PC-3 (cell line): Measurements from ENCODE around the gene CIB2. TPM values are rescaled to one million over a fixed set of nuclear protein-coding genes. Genes with fewer than 3 reads are reported as not detected.

ENCODE experiments used
- ATAC-seq: fragments of 200-7000 bp; cut with Tn5 transposase; 2 replicates; pipeline ENCODE4 v1.9.1; 2020; ENCODE audit warnings: mild to moderate bottlenecking, moderate library complexity
- Bru-seq: library from RNA; stranded (reverse); fragments of 400-500 nt; gene quantifications from one replicate; lab custom pipeline; 2021; lab: Mats Ljungman, UMichigan
- BruChase-seq, 2 experiments: library from RNA; stranded (reverse); fragments of 400-500 nt; gene quantifications; one replicate each; lab custom pipeline; 2021; lab: Mats Ljungman, UMichigan
- BruUV-seq: library from RNA; stranded (reverse); fragments of 400-500 nt; replicated peaks from 2 replicates; lab custom pipeline; 2021; lab: Mats Ljungman, UMichigan
- CTCF ChIA-PET: fragments of 300-600 bp; sonication (Branson Sonifier 250); formaldehyde crosslinking; loops from one replicate; lab custom pipeline; 2022; ENCODE audit warnings: antibody characterized with exemption; lab: Charles Lee
- POLR2A ChIA-PET: fragments of 300-600 bp; sonication (Branson Sonifier 250); formaldehyde crosslinking; loops from one replicate; lab custom pipeline; 2022; ENCODE audit warnings: antibody characterized with exemption; ENCODE audit not compliant: unreplicated experiment; lab: Charles Lee
- DNase-seq: peaks from one replicate; pipeline ENCODE4 v3.0.0-alpha.2; 2015
- H2AFZ ChIP-seq: fragments of 300-600 bp; sonication (generic); 2 replicates; pipeline ENCODE4 v1.6.0; 2016; ENCODE audit warnings: antibody characterized with exemption, low read length
- H3F3A ChIP-seq: fragments of 300-600 bp; sonication (generic); one replicate; pipeline ENCODE4 v1.6.0; 2017; ENCODE audit warnings: antibody characterized with exemption, low read length, control low read depth, mild to moderate bottlenecking; ENCODE audit not compliant: unreplicated experiment
- H3K27ac ChIP-seq: fragments of 300-600 bp; sonication (generic); 2 replicates; pipeline ENCODE4 v1.5.1; 2016; ENCODE audit warnings: mild to moderate bottlenecking, low read length
- H3K27me3 ChIP-seq: fragments of 300-600 bp; sonication (generic); 2 replicates; pipeline ENCODE4 v1.6.1; 2016; ENCODE audit warnings: low read length, mixed read lengths
- H3K36me3 ChIP-seq: fragments of 300-600 bp; sonication (generic); 2 replicates; pipeline ENCODE4 v1.6.1; 2016; ENCODE audit warnings: low read depth, mixed run types, low read length, mixed read lengths
- H3K4me1 ChIP-seq: fragments of 300-600 bp; sonication (generic); 2 replicates; pipeline ENCODE4 v1.5.1; 2016; ENCODE audit warnings: low read length; ENCODE audit not compliant: insufficient read depth
- H3K4me2 ChIP-seq: fragments of 300-600 bp; sonication (generic); 2 replicates; pipeline ENCODE4 v1.6.0; 2016; ENCODE audit warnings: low read length
- H3K4me3 ChIP-seq: fragments of 300-600 bp; sonication (generic); 2 replicates; pipeline ENCODE4 v1.5.1; 2016; ENCODE audit warnings: mild to moderate bottlenecking, low read length, mixed read lengths
- H3K79me2 ChIP-seq: fragments of 300-600 bp; sonication (generic); 2 replicates; pipeline ENCODE4 v1.6.1; 2017; ENCODE audit warnings: low read length, mixed read lengths
- H3K9ac ChIP-seq: fragments of 300-600 bp; sonication (generic); 2 replicates; pipeline ENCODE4 v1.6.0; 2016; ENCODE audit warnings: mild to moderate bottlenecking, low read length
- H3K9me2 ChIP-seq: fragments of 300-600 bp; sonication (generic); replicated peaks from 2 replicates; pipeline ENCODE4 v1.6.1; 2016; ENCODE audit warnings: mixed run types, low read length, mixed read lengths
- H3K9me3 ChIP-seq: fragments of 300-600 bp; sonication (generic); 2 replicates; pipeline ENCODE4 v1.6.1; 2016; ENCODE audit warnings: low read length, mixed read lengths
- H4K20me1 ChIP-seq: fragments of 300-600 bp; sonication (generic); 2 replicates; pipeline ENCODE4 v1.6.1; 2016; ENCODE audit warnings: low read length, mixed read lengths
- CTCF ChIP-seq: fragments of 300-600 bp; sonication (generic); conservative IDR thresholded peaks from 2 replicates; pipeline ENCODE4 v1.5.1; 2017; ENCODE audit warnings: antibody characterized with exemption, low read depth, mild to moderate bottlenecking, low read length
- EZH2 ChIP-seq: fragments of 300-600 bp; sonication (generic); IDR thresholded peaks from one replicate; pipeline ENCODE4 v1.6.1; 2017; ENCODE audit warnings: antibody characterized with exemption, mild to moderate bottlenecking, low read length; ENCODE audit not compliant: unreplicated experiment
- EZH2phosphoT487 ChIP-seq: fragments of 300-600 bp; sonication (generic); IDR thresholded peaks from 2 replicates; pipeline ENCODE4 v1.6.1; 2018; ENCODE audit warnings: mild to moderate bottlenecking, antibody characterized with exemption, low read length, borderline replicate concordance
- intact Hi-C: fragments of 100-400 bp; cut with micrococcal nuclease; formaldehyde crosslinking; loops from 2 replicates; pipeline ENCODE4 v1.9.0; 2023
- long read RNA-seq: library from polyadenylated mRNA; unstranded; transcript quantifications from one replicate; pipeline ENCODE4 v2.0.0, GENCODE V29; 2021; ENCODE audit not compliant: unreplicated experiment
- total RNA-seq: library from RNA; depleted of rRNA; stranded (reverse); fragments of >200 nt; gene quantifications from 2 replicates; pipeline ENCODE4 v1.2.3, GENCODE V29; 2014; rRNA removed

CIB2 gene
- 7.3 and 10.4 TPM in 2 replicates for total RNA-seq
- percentile 27 among the genes with signal in this experiment for Bru-seq, nascent RNA
- percentile 23 among the genes with signal in this experiment for BruChase-seq, experiment 1, labeled RNA remaining after a 6-hour chase
- BruChase-seq, experiment 2, labeled RNA remaining after a 2-hour chase: percentile 19 among the genes with signal in this experiment
- long read RNA-seq, partial matches to known transcripts: 2 of 10 reads
- long read RNA-seq, other reads (novel, unspliced or antisense): 5 of 10 reads

DNA sequence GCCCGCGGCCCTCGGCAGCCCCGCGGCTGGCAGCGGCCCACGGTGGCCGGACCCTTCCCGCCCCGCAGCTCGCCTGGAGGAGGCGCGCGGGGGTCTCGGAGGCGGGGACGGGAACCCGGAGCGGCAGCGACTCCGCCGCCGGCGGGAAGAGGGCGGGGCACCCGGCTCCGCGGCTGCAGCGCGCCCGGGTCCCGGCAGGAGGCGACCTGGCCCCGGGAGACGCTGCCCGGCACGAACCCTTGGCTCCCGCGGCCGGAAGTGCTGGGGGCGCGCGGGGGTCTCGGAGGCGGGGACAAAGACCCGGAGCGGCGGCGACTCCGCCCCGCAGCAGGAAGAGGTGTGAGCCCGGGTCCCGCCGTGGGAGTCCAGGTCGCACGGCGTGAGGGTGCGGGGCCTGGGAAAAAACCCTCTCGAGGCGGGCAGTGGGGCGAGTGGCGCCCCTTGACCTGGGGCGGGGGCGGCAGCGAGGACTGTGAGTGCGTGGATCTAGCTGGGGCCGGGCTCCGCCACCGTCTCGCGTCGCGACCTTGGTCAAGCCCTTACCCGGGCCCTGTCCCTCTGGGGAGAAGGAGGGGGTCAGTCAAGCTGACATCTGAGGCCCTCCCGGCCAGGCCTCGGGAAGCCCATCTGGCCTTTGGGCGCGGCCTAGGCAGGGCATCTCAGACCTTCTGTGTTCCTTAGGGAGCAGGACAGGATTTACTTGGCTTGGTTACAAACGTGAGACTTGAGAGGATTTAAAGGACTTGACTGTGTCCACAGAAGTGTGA lies at the start of gene CIB2:
Gene CIB2 (minus strand): TSS at position 151 of the 767 bp plus-strand sequence. CDS start 230 bp downstream, outside the sequence.
- DNase-seq: peak; percentile 56
- Histone ChIP-seq H2AFZ (peak within 1 kb of the TSS; percentile 78), H3K9me3 (no peaks in the 10 kb centered on the region)

DNA sequence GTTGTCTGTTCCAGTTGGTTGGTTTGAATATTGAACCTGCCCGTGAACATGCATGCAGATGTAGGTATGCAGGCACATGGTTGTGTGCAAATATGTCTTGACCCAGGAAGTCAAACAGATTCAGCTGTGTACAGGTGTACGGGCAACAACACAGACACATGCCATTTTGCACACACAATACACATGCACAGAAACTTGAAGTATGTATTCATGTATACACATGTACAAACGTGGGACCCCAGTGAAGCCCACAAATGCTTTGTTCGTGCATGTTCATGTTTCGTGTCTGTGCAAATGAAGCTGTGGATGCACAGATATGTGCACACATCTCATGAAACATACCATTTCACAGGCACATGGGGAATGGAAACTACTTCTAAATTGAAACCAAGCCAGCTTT lies 48.7 kb upstream of the CIB2 start:
- Histone ChIP-seq H3K9ac (no peak overlapping the region), H3K4me3 (no peak overlapping the region), H3K9me2 (no peaks in the 10 kb centered on the region), H3K4me1 (no peaks in the 10 kb centered on the region), H3F3A (no peaks in the 10 kb centered on the region), H3K27ac (no peak overlapping the region), H3K4me2 (no peak overlapping the region), H3K36me3 (no peaks in the 10 kb centered on the region), H3K27me3 (no peaks in the 10 kb centered on the region), H3K9me3 (no peaks in the 10 kb centered on the region), H2AFZ (no peak overlapping the region), H4K20me1 (no peaks in the 10 kb centered on the region), H3K79me2 (no peaks in the 10 kb centered on the region)
- DNase-seq (no peak), ATAC-seq (no peak)
- intact Hi-C loops: loop anchor here (5.0 kb wide), 1 partner anchor 63 kb away; no protein-coding TSS in a partner anchor
- TF ChIP-seq EZH2 (no peak), EZH2phosphoT487 (no peak), CTCF (no peak)
- ChIA-PET POLR2A (no interaction called here), CTCF (no interaction called here)
- no TSS peak for BruUV-seq

More for the DNA sequence above, at the start of gene CIB2:
- Histone ChIP-seq H3K27ac (no peak within 1 kb of the TSS), H3K4me3 (peak within 1 kb of the TSS; percentile 62), H3K79me2 (no peaks in the 10 kb centered on the region), H3K4me2 (peak within 1 kb of the TSS; percentile 76), H3K4me1 (peaks cover 42% of the 10 kb centered on the region), H3K27me3 (no peaks in the 10 kb centered on the region), H3K9me2 (no peaks in the 10 kb centered on the region), H3F3A (no peaks in the 10 kb centered on the region), H4K20me1 (no peaks in the 10 kb centered on the region), H3K36me3 (no peaks in the 10 kb centered on the region), H3K9ac (peak within 1 kb of the TSS; percentile 56)
- TF ChIP-seq CTCF: peak; percentile 57
- TF ChIP-seq EZH2: no peak
- TF ChIP-seq EZH2phosphoT487: no peak
- TSS peak; percentile 72 for BruUV-seq
- ATAC-seq: peak; percentile 58
- intact Hi-C loops: loop anchor here (5.0 kb wide), 2 partner anchors 66 to 111 kb away; no protein-coding TSS in a partner anchor
- POLR2A ChIA-PET: no interaction called here
- CTCF ChIA-PET: interaction anchor here (0.7 to 1.5 kb wide), 3 partner anchors 25 to 161 kb away, joined by 3 to 5 read pairs (median 3); no protein-coding TSS in a partner anchor
